Measurements from ENCODE around the gene BRPF3. TPM values are rescaled to one million over a fixed set of nuclear protein-coding genes. Genes with fewer than 3 reads are reported as not detected.

Gene BRPF3
- total RNA-seq, 1 donor from 2014 or later: 32.0 TPM

DNA sequence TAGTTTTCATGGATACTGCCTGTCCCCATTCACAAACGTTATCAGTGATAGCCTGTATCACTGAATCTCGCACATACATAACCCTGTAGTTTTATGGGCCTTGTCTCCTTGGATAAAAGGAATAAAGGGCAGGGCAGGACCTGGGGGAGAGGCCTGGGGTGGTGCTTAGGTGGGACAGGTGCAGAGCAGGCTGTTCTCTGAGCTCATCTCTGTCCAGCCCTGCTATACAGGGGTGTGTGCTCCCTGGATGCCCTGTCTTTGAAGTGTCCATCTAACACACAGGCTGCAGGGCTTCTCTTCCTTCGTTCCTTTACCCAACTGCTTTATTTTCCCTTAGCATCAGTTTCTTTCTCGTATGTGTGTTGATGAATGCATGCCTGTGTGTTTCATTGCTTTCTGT lies 26.4 kb downstream of the BRPF3 start:
- peaks cover 8% of the 10 kb centered on the region for H3K36me3 Mint-ChIP-seq (ENCODE audit: low read depth, unreplicated experiment)
- DNase-seq (ENCODE audit: low read depth): no peak
- no peaks in the 10 kb centered on the region for H3K27me3 Mint-ChIP-seq (ENCODE audit: low read depth, unreplicated experiment)
- H3K9me3 ChIP-seq (ENCODE audit: insufficient read depth, low read depth, low read length): no peaks in the 10 kb centered on the region
- H3K4me1 ChIP-seq (ENCODE audit: insufficient read depth, low read length): no peaks in the 10 kb centered on the region
- peaks cover 7% of the 10 kb centered on the region for H3K4me1 Mint-ChIP-seq (ENCODE audit: low read depth, unreplicated experiment)
- TF ChIP-seq EZH2 (IDR thresholded peaks at IDR 0.05; ENCODE audit: insufficient read depth, low read length): no peak
- TF ChIP-seq, protein P1, sequence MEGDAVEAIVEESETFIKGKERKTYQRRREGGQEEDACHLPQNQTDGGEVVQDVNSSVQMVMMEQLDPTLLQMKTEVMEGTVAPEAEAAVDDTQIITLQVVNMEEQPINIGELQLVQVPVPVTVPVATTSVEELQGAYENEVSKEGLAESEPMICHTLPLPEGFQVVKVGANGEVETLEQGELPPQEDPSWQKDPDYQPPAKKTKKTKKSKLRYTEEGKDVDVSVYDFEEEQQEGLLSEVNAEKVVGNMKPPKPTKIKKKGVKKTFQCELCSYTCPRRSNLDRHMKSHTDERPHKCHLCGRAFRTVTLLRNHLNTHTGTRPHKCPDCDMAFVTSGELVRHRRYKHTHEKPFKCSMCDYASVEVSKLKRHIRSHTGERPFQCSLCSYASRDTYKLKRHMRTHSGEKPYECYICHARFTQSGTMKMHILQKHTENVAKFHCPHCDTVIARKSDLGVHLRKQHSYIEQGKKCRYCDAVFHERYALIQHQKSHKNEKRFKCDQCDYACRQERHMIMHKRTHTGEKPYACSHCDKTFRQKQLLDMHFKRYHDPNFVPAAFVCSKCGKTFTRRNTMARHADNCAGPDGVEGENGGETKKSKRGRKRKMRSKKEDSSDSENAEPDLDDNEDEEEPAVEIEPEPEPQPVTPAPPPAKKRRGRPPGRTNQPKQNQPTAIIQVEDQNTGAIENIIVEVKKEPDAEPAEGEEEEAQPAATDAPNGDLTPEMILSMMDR (IDR thresholded peaks at IDR 0.05; ENCODE audit: insufficient read depth, low read depth, low read length): no peak
- peaks cover 56% of the 10 kb centered on the region for H3K36me3 ChIP-seq (ENCODE audit: insufficient read depth, low read length)
- H2AFZ ChIP-seq (ENCODE audit: low read depth, low read length): no peak overlapping the region
- no peaks in the 10 kb centered on the region for H3K9me3 Mint-ChIP-seq (ENCODE audit: unreplicated experiment)
- H3K27me3 ChIP-seq (ENCODE audit: insufficient read depth, low read length): no peaks in the 10 kb centered on the region
- no peak overlapping the region for H3K27ac Mint-ChIP-seq (ENCODE audit: unreplicated experiment)
- H3K4me3 ChIP-seq (ENCODE audit: insufficient read depth, low read depth, low read length): no peak overlapping the region
- FAIRE-seq: no peak
- no peaks in the 10 kb centered on the region for H3K79me2 ChIP-seq (ENCODE audit: insufficient read depth, low read length)
- H3K4me2 ChIP-seq (ENCODE audit: low read length): no peak overlapping the region
- no peak overlapping the region for H3K27ac ChIP-seq (ENCODE audit: low read depth, low read length)
- H4K20me1 ChIP-seq (ENCODE audit: insufficient read depth, low read length): peaks cover 51% of the 10 kb centered on the region
- H3K9ac ChIP-seq (ENCODE audit: low read length): no peak overlapping the region
- H3K4me3 Mint-ChIP-seq (ENCODE audit: unreplicated experiment): no peak overlapping the region

DNA sequence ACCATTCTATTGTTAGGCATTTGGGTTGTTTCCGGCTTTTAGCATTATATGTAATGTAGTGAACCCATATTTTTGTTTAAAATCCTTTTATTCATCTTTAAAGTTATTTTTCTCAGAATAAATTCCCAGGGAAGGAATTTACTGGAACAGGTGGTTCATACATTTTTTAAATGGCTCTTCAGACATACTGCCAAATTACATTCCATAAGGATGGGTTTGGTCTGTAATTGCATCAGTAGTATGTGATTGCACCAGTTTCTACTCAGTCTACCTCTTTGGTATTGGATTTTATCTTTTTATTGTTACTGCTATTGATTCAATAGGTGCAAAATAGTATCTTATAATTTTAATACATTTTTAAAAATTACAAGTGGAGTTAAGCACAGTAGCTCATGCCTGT lies 27.2 kb downstream of the BRPF3 start:
- Histone ChIP-seq H3K79me2 (ENCODE audit: insufficient read depth, low read length) (no peaks in the 10 kb centered on the region), H3K9ac (ENCODE audit: low read length) (no peak overlapping the region), H3K4me2 (ENCODE audit: low read length) (no peak overlapping the region), H4K20me1 (ENCODE audit: insufficient read depth, low read length) (peaks cover 52% of the 10 kb centered on the region), H3K9me3 (ENCODE audit: insufficient read depth, low read depth, low read length) (no peaks in the 10 kb centered on the region), H3K4me3 (ENCODE audit: insufficient read depth, low read depth, low read length) (no peak overlapping the region), H3K27ac (ENCODE audit: low read depth, low read length) (no peak overlapping the region), H3K27me3 (ENCODE audit: insufficient read depth, low read length) (no peaks in the 10 kb centered on the region), H2AFZ (ENCODE audit: low read depth, low read length) (no peak overlapping the region), H3K4me1 (ENCODE audit: insufficient read depth, low read length) (no peaks in the 10 kb centered on the region), H3K36me3 (ENCODE audit: insufficient read depth, low read length) (peaks cover 53% of the 10 kb centered on the region)
- Mint-ChIP-seq H3K27ac (ENCODE audit: unreplicated experiment) (no peak overlapping the region), H3K27me3 (ENCODE audit: low read depth, unreplicated experiment) (no peaks in the 10 kb centered on the region), H3K4me1 (ENCODE audit: low read depth, unreplicated experiment) (peaks cover 7% of the 10 kb centered on the region), H3K9me3 (ENCODE audit: unreplicated experiment) (no peaks in the 10 kb centered on the region), H3K4me3 (ENCODE audit: unreplicated experiment) (no peak overlapping the region), H3K36me3 (ENCODE audit: low read depth, unreplicated experiment) (peaks cover 10% of the 10 kb centered on the region)
- DNase-seq (ENCODE audit: low read depth) (peak; percentile 6), FAIRE-seq (no peak)
- TF ChIP-seq, protein P1 (IDR thresholded peaks at IDR 0.05; ENCODE audit: insufficient read depth, low read depth, low read length): no peak
- no peak for TF ChIP-seq EZH2 (IDR thresholded peaks at IDR 0.05; ENCODE audit: insufficient read depth, low read length)

DNA sequence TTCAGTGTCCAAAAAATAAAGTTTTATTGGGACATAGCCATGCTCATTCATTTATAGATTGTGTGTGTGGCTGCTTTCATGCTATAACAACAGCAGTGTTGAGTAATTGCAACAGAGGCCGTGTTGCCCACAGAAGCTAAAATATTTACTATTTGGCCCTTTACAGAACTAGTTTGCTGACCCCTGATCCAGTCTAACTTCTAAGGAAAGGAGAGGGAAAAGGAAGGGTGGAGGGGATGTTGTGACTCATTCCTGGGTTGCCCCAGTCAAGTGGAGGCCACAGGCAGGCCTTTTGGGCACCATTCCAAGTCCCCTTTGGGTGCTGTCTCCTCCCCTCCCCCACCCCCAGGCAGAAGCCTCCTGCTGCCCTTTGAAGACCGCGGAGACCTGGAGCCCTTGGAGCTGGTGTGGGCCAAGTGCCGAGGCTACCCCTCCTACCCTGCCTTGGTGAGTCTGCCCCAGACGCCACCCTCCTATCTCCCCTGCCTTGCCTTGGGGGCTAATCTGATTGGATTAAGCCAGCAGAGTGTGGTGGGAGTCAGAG lies 28.4 kb downstream of the BRPF3 start:
- H3K9ac ChIP-seq (ENCODE audit: low read length): no peak overlapping the region
- H3K27ac ChIP-seq (ENCODE audit: low read depth, low read length): no peak overlapping the region
- no peak for TF ChIP-seq EZH2 (IDR thresholded peaks at IDR 0.05; ENCODE audit: insufficient read depth, low read length)
- TF ChIP-seq, protein P1 (IDR thresholded peaks at IDR 0.05; ENCODE audit: insufficient read depth, low read depth, low read length): no peak
- peaks cover 7% of the 10 kb centered on the region for H3K4me1 Mint-ChIP-seq (ENCODE audit: low read depth, unreplicated experiment)
- no peak overlapping the region for H3K4me3 ChIP-seq (ENCODE audit: insufficient read depth, low read depth, low read length)
- peaks cover 16% of the 10 kb centered on the region for H3K36me3 Mint-ChIP-seq (ENCODE audit: low read depth, unreplicated experiment)
- DNase-seq (ENCODE audit: low read depth): no peak
- H3K4me2 ChIP-seq (ENCODE audit: low read length): no peak overlapping the region
- no peaks in the 10 kb centered on the region for H3K27me3 Mint-ChIP-seq (ENCODE audit: low read depth, unreplicated experiment)
- no peaks in the 10 kb centered on the region for H3K4me1 ChIP-seq (ENCODE audit: insufficient read depth, low read length)
- no peaks in the 10 kb centered on the region for H3K79me2 ChIP-seq (ENCODE audit: insufficient read depth, low read length)
- FAIRE-seq: no peak
- no peaks in the 10 kb centered on the region for H3K9me3 Mint-ChIP-seq (ENCODE audit: unreplicated experiment)
- peaks cover 41% of the 10 kb centered on the region for H3K36me3 ChIP-seq (ENCODE audit: insufficient read depth, low read length)
- H3K4me3 Mint-ChIP-seq (ENCODE audit: unreplicated experiment): no peak overlapping the region
- H3K9me3 ChIP-seq (ENCODE audit: insufficient read depth, low read depth, low read length): no peaks in the 10 kb centered on the region
- no peak overlapping the region for H2AFZ ChIP-seq (ENCODE audit: low read depth, low read length)
- no peaks in the 10 kb centered on the region for H3K27me3 ChIP-seq (ENCODE audit: insufficient read depth, low read length)
- no peak overlapping the region for H3K27ac Mint-ChIP-seq (ENCODE audit: unreplicated experiment)
- peaks cover 42% of the 10 kb centered on the region for H4K20me1 ChIP-seq (ENCODE audit: insufficient read depth, low read length)

Measured in astrocyte (in vitro differentiated cells and primary cell).